ENCODE data around the gene C5orf47. TPM values are rescaled to one million over a fixed set of nuclear protein-coding genes. Genes with fewer than 3 reads are reported as not detected.
A peak's percentile ranks its signal among the peaks of the same experiment; 100 is the strongest.
"Not testable (repeated sequence)": the region's sequence is repeated elsewhere in the genome, so short reads cannot be mapped to it uniquely, and the experiment has no call there.

C5orf47 gene
- total RNA-seq, 3 donors from 2014 or later: not detected

DNA sequence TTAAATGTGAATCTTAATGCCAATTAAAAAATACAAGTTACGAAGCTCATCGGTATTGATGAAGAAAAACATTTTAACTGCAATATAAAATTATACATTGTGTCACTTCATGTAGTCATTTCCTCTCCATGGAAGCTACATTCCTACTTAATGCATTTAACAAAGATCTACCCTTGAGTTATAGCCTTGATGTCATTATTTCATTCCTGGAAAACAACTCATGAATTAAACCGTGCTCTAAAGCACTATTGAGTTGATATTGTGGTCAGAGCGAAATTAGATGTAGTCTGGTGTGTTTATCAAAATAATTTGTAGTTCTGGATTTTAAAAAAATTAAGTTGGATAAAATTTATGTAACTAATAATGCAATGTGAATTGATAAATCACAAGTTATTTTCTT, 11.1 kb downstream of the C5orf47 start:
- ATAC-seq (no peak), DNase-seq (no peak)
- TF ChIP-seq, protein P1, sequence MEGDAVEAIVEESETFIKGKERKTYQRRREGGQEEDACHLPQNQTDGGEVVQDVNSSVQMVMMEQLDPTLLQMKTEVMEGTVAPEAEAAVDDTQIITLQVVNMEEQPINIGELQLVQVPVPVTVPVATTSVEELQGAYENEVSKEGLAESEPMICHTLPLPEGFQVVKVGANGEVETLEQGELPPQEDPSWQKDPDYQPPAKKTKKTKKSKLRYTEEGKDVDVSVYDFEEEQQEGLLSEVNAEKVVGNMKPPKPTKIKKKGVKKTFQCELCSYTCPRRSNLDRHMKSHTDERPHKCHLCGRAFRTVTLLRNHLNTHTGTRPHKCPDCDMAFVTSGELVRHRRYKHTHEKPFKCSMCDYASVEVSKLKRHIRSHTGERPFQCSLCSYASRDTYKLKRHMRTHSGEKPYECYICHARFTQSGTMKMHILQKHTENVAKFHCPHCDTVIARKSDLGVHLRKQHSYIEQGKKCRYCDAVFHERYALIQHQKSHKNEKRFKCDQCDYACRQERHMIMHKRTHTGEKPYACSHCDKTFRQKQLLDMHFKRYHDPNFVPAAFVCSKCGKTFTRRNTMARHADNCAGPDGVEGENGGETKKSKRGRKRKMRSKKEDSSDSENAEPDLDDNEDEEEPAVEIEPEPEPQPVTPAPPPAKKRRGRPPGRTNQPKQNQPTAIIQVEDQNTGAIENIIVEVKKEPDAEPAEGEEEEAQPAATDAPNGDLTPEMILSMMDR (IDR thresholded peaks at IDR 0.05): no peak
- no peaks in the 10 kb centered on the region for H3K4me1 ChIP-seq (ENCODE audit: low read depth)
- no peak overlapping the region for H3K4me3 ChIP-seq
- H3K9me3 ChIP-seq: no peaks in the 10 kb centered on the region
- intact Hi-C loops (cut with DNase I, micrococcal nuclease): no loop called here
- H3K36me3 ChIP-seq (ENCODE audit: low read depth): no peaks in the 10 kb centered on the region

DNA sequence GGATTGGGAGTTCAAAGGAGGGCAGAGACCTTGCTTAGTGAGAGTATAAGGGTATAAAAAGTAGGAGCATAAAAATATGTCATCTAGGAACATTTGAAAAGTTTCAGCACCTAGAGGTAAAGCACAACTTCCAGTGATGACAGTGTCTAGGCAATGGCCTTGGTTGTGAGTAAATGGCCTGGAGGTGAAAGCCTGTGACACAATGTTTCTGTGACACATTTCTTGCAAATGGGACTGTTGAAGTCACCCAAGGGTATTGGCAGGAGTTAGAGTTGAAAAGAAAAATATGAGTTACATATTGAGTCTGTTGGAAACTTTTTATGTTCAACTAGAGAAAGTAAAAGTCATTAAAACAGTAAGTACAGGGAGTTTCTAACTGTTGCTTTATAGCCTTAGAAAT, 14.8 kb downstream of the C5orf47 start:
- intact Hi-C loops (cut with DNase I, micrococcal nuclease): no loop called here
- DNase-seq (no peak), ATAC-seq (no peak)
- Histone ChIP-seq H3K36me3 (ENCODE audit: low read depth) (no peaks in the 10 kb centered on the region), H3K4me1 (ENCODE audit: low read depth) (no peaks in the 10 kb centered on the region), H3K4me3 (no peak overlapping the region), H3K9me3 (no peaks in the 10 kb centered on the region)
- TF ChIP-seq, protein P1 (IDR thresholded peaks at IDR 0.05): no peak

DNA sequence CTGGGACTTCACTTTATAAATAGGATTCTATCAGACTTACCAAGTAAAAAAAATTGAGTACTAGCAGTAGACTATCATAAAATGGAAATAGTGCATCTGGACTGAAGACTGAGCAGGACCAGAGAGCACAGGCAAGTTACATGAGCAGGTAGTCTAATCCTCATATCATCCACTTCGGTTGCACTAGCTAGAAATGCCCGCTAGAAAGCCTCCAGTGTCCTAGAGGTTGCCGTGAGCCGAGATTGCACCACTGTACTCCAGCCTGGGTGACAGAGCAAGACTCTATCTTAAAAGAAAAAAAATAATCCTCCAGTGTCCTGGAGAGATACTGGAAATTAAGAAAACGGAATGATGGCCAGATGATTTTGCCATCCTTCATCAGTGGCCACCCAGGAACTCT, 20.0 kb downstream of the C5orf47 start:
- intact Hi-C loops (cut with DNase I, micrococcal nuclease): no loop called here
- no peak for DNase-seq
- H3K9me3 ChIP-seq: no peaks in the 10 kb centered on the region
- no peak overlapping the region for H3K4me3 ChIP-seq
- TF ChIP-seq, protein P1 (IDR thresholded peaks at IDR 0.05): no peak
- no peaks in the 10 kb centered on the region for H3K4me1 ChIP-seq (ENCODE audit: low read depth)
- ATAC-seq: no peak
- no peaks in the 10 kb centered on the region for H3K36me3 ChIP-seq (ENCODE audit: low read depth)

DNA sequence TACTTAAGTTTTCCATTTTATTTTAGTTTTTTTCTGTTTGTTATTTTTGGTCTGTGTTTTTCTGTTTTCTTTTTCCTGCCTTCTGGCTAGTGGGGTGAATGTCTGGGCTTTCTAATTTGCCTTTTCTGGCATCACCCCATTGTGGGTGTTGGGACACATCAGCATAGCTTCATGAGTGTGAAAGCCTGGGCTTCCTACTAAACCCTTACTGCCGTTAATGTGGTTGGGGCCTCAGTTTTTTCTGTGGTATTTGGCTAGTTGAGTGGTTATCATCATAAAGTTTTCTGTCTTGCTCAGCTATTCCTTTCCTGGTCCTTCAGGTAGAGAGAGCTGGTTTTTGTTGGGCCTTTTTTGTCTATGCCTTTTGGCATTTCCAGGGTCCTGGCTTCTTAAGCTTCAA, 21.4 kb downstream of the C5orf47 start:
- Histone ChIP-seq H3K9me3 (no peaks in the 10 kb centered on the region), H3K4me1 (ENCODE audit: low read depth) (no peaks in the 10 kb centered on the region), H3K36me3 (ENCODE audit: low read depth) (no peaks in the 10 kb centered on the region), H3K4me3 (no peak overlapping the region)
- TF ChIP-seq, protein P1 (IDR thresholded peaks at IDR 0.05): no peak
- DNase-seq (no peak), ATAC-seq (no peak)
- intact Hi-C loops (cut with DNase I, micrococcal nuclease): no loop called here

DNA sequence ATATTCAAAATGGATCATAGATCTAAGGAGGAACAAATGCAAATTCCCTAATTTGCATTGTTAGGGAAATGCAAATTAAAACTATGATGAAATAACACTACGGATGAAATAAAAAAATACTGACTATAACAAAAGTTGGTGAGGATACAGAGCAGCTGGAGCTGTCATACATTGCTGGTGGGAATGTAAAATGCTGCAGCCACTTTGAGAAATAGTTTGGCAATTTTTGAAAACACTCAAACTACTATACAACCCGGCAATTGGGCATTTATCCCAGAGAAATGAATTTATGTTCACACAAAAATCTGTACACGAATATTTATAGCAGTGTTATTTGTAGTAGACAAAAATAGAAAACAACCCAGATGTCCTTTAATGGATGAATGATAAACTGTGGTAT, 22.5 kb downstream of the C5orf47 start:
- intact Hi-C loops (cut with DNase I, micrococcal nuclease): no loop called here

DNA sequence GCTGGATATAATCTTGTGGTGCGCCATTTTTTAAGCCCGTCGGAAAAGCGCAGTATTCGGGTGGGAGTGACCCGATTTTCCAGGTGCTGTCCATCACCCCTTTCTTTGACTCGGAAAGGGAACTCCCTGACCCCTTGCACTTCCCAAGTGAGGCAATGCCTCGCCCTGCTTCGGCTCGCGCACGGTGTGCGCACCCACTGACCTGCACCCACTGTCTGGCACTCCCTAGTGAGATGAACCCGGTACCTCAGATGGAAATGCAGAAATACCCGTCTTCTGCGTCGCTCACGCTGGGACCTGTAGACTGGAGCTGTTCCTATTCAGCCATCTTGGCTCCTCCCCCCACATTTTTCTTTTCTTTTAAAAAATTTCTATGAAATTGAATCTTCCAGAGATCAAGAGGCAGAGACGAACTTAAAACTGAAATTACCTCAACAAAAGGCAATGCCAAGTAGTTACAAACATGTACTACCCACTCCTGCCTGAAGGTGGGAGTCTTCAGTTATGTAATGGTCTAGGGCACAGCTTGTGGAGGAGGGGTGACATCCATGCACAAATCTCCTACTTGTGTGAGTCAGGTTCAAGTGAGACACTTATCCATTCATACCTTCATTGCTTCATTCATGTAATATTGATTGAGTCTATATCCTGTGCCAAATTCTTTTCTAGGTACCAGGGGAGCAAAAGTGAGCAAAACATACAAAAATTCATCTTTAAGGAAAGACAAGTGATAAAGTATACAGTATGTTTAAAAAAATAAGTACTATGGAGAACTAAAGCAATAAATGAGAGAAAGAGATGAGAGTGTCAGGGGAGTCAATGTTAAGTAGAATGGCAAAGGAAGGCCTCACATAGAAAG, 31.3 kb downstream of the C5orf47 start:
- peak in 1 of 3 donors; percentile 43 for DNase-seq
- H3K4me3 ChIP-seq; ATAC-seq; intact Hi-C loops (cut with DNase I, micrococcal nuclease); H3K36me3 ChIP-seq (ENCODE audit: low read depth); H3K9me3 ChIP-seq; H3K4me1 ChIP-seq (ENCODE audit: low read depth): not testable (repeated sequence)

More for the DNA sequence above, 22.5 kb downstream of the C5orf47 start:
- H3K36me3 ChIP-seq (ENCODE audit: low read depth): no peaks in the 10 kb centered on the region
- no peak overlapping the region for H3K4me3 ChIP-seq
- H3K9me3 ChIP-seq: no peaks in the 10 kb centered on the region
- ATAC-seq: no peak
- TF ChIP-seq, protein P1 (IDR thresholded peaks at IDR 0.05): no peak
- H3K4me1 ChIP-seq (ENCODE audit: low read depth): no peaks in the 10 kb centered on the region
- no peak for DNase-seq
